ENCODE measurements around the gene DCLRE1A. TPM values are rescaled to one million over a fixed set of nuclear protein-coding genes. Genes with fewer than 3 reads are reported as not detected.

DCLRE1A gene
- total and polyA plus RNA-seq, 10 of the 15 experiments (the other 5 are each of a cell fraction or from before 2014, with no cell fraction given): 4.8 to 29.8 (median 14.0) TPM

GRCh38 chr10:113819989-113820388 is 33.9 kb downstream of the DCLRE1A start:
- no peaks in the 10 kb centered on the region for H3K27me3 ChIP-seq (replicated peaks in 1 of 2; ENCODE audit: control insufficient read depth in 2 of 2, insufficient read depth in 2 of 2, low read length in 1 of 2)
- WGBS (ENCODE audit: insufficient coverage, insufficient replicate concordance, low lambda C conversion rate, missing lambda C conversion rate): 80% methylated on average over 4 of the region's 4 CpGs
- in situ Hi-C loops (cut with MboI): no loop called here
- no peak overlapping the region for H3K4me3 ChIP-seq
- H3K4me2 ChIP-seq (ENCODE audit: control insufficient read depth, insufficient read depth): no peak overlapping the region
- H3K4me1 ChIP-seq (ENCODE audit: control insufficient read depth, insufficient read depth, low read length): no peaks in the 10 kb centered on the region
- H4K20me1 ChIP-seq (ENCODE audit: control insufficient read depth, insufficient read depth): no peaks in the 10 kb centered on the region
- ChIA-PET CTCF (no interaction called here), RAD21 (ENCODE audit: unreplicated experiment) (no interaction called here), SMC1A (ENCODE audit: uncharacterized antibody, unreplicated experiment) (interaction anchor here (0.8 kb wide), 1 partner anchor 9 kb away, joined by 3 read pairs; no protein-coding TSS in a partner anchor), POLR2A (no interaction called here)
- H3K9me3 ChIP-seq (replicated peaks; ENCODE audit: control insufficient read depth, insufficient read depth, low read length): no peaks in the 10 kb centered on the region
- no peak for FAIRE-seq
- H3K27ac ChIP-seq (ENCODE audit: control insufficient read depth, insufficient read depth): no peak overlapping the region
- H3K79me2 ChIP-seq (ENCODE audit: control insufficient read depth, insufficient read depth, low read length): no peaks in the 10 kb centered on the region
- H3K9ac ChIP-seq (ENCODE audit: control insufficient read depth, insufficient read depth, low read length): no peak overlapping the region
- H3K36me3 ChIP-seq (ENCODE audit: control insufficient read depth in 2 of 2, insufficient read depth in 2 of 2, low read length in 1 of 2): no peaks in the 10 kb centered on the region
- no peak for DNase-seq (ENCODE audit: low read depth, low spot score)
- no TSS peak for BruUV-seq (replicated peaks)
- intact Hi-C loops (cut with micrococcal nuclease; ENCODE audit: unreplicated experiment): no loop called here
- no peak for ATAC-seq
- H2AFZ ChIP-seq (ENCODE audit: control insufficient read depth, low read depth, low read length): no peak overlapping the region
- TF ChIP-seq LARP7 (IDR thresholded peaks at IDR 0.05) (no peak), ZBTB33 (IDR thresholded peaks at IDR 0.05) (no peak), PKNOX1 (IDR thresholded peaks at IDR 0.05) (no peak), NFIC (IDR thresholded peaks at IDR 0.05; ENCODE audit: low read depth, low read length) (no peak), E2F8 (IDR thresholded peaks at IDR 0.05; ENCODE audit: low read depth, partially characterized antibody) (no peak), ATF2 (IDR thresholded peaks at IDR 0.05; ENCODE audit: low read length) (no peak), GATAD2B (conservative IDR thresholded peaks at IDR 0.05; ENCODE audit: low read depth) (no peak), IRF4 (IDR thresholded peaks at IDR 0.05; ENCODE audit: low read depth, low read length) (no peak), MYB (IDR thresholded peaks at IDR 0.05; ENCODE audit: borderline replicate concordance, low read depth, low read length) (no peak), NFYA (IDR thresholded peaks at IDR 0.05; ENCODE audit: borderline replicate concordance, low read depth, low read length) (no peak), ASH2L (IDR thresholded peaks at IDR 0.05; ENCODE audit: borderline replicate concordance, low read depth) (no peak), DPF2 (IDR thresholded peaks at IDR 0.05) (no peak), NR2C2 (IDR thresholded peaks at IDR 0.05; ENCODE audit: borderline replicate concordance, control insufficient read depth, insufficient read length, low read depth) (no peak), BCL11A (IDR thresholded peaks at IDR 0.05; ENCODE audit: low read depth, low read length) (no peak), RB1 (IDR thresholded peaks at IDR 0.05; ENCODE audit: borderline replicate concordance) (no peak), USF1 (IDR thresholded peaks at IDR 0.05; ENCODE audit: borderline replicate concordance, extremely low read length, insufficient read depth, low read depth, low read length) (no peak), MYC (IDR thresholded peaks at IDR 0.05; ENCODE audit: insufficient read depth, insufficient read length, insufficient replicate concordance, low read length, severe bottlenecking) (no peak), RAD51 (IDR thresholded peaks at IDR 0.05) (no peak)

Data from GM12878 (cell line).